H1 (cell line): Measurements from ENCODE around the gene FOXC1. TPM values are rescaled to one million over a fixed set of nuclear protein-coding genes. Genes with fewer than 3 reads are reported as not detected.

Experiments
- CTCF ChIA-PET: fragments of 300-600 bp; sonication (Branson Sonifier 250); formaldehyde crosslinking; loops from one replicate; lab custom pipeline; 2021; ENCODE audit not compliant: partially characterized antibody; lab: Charles Lee
- POLR2A ChIA-PET: fragments of 300-600 bp; sonication (Branson Sonifier 250); formaldehyde crosslinking; loops from one replicate; lab custom pipeline; 2021; ENCODE audit warnings: inconsistent platforms; ENCODE audit not compliant: partially characterized antibody; lab: Charles Lee
- DNase-seq, 2 experiments: peaks; one replicate each; pipeline versions ENCODE4 v3.0.0 to v3.0.0-alpha.2; 2010 to 2022; ENCODE audit warnings: low spot score in 2 of 2, low read depth in 1 of 2, mixed read lengths in 1 of 2
- FAIRE-seq: peaks from 2 replicates; lab custom pipeline; 2011; peaks lifted over from hg19 to GRCh38; lab: Jason Lieb, UNC
- H2AFZ ChIP-seq: 2 replicates; pipeline ENCODE4 v1.8.1; 2012; ENCODE audit warnings: low read length, inconsistent platforms
- H2AK5ac ChIP-seq: 2 replicates; pipeline ENCODE4 v1.6.1; 2013; ENCODE audit warnings: low read depth, low read length
- H2BK120ac ChIP-seq: replicated peaks from 2 replicates; pipeline ENCODE3; 2013; ENCODE audit warnings: low read depth, low read length, inconsistent platforms
- H2BK12ac ChIP-seq: 2 replicates; pipeline ENCODE4 v1.6.1; 2013; ENCODE audit warnings: low read depth, low read length
- H2BK15ac ChIP-seq: 2 replicates; pipeline ENCODE4 v1.6.1; 2013; ENCODE audit warnings: low read length
- H2BK20ac ChIP-seq: 2 replicates; pipeline ENCODE4 v1.6.1; 2013; ENCODE audit warnings: low read length
- H2BK5ac ChIP-seq: 2 replicates; pipeline ENCODE4 v1.6.1; 2013; ENCODE audit warnings: low read depth, low read length
- H3K14ac ChIP-seq: 2 replicates; pipeline ENCODE4 v1.6.1; 2013; ENCODE audit warnings: inconsistent platforms; ENCODE audit not compliant: insufficient read length
- H3K18ac ChIP-seq: 2 replicates; pipeline ENCODE4 v1.6.1; 2013; ENCODE audit warnings: low read length; ENCODE audit errors: extremely low read depth
- H3K23ac ChIP-seq: 2 replicates; pipeline ENCODE4 v1.6.1; 2013; ENCODE audit warnings: inconsistent platforms; ENCODE audit not compliant: insufficient read length
- H3K23me2 ChIP-seq: 2 replicates; pipeline ENCODE4 v1.6.1; 2013; ENCODE audit warnings: low read depth, low read length
- H3K27ac ChIP-seq: 2 replicates; pipeline ENCODE4 v1.6.1; 2011; ENCODE audit warnings: low read depth, low read length, inconsistent platforms
- H3K27me3 ChIP-seq, 4 experiments: replicated peaks in 1 of 4; 1 replicate in 1 of 4; 2 replicates in 3 of 4; pipeline versions ENCODE4 v1.6.1 to v1.8.1; 2011 to 2013; ENCODE audit warnings: low read length in 3 of 4, mild to moderate bottlenecking in 3 of 4, inconsistent platforms in 2 of 4, mixed read lengths in 2 of 4, moderate library complexity in 1 of 4; ENCODE audit not compliant: control insufficient read depth in 3 of 4, insufficient read depth in 3 of 4; ENCODE audit errors: extremely low read depth in 1 of 4
- H3K36me3 ChIP-seq, 4 experiments: 2 replicates each; pipeline versions ENCODE4 v1.6.1 to v1.8.1; 2011 to 2013; ENCODE audit warnings: mild to moderate bottlenecking in 4 of 4, low read length in 3 of 4, moderate library complexity in 2 of 4, control low read depth in 1 of 4, inconsistent platforms in 1 of 4; ENCODE audit not compliant: insufficient read depth in 4 of 4, control insufficient read depth in 2 of 4
- H3K4ac ChIP-seq: replicated peaks from 2 replicates; pipeline ENCODE3; 2013; ENCODE audit warnings: low read length, low read depth, mixed read lengths, inconsistent platforms; ENCODE audit not compliant: insufficient read length
- H3K4me1 ChIP-seq, 4 experiments: replicated peaks in 1 of 4; 1 replicate in 1 of 4; 2 replicates in 3 of 4; pipeline versions ENCODE4 v1.6.1 to v1.8.1; 2011 to 2013; ENCODE audit warnings: low read length in 3 of 4, inconsistent platforms in 2 of 4, mixed read lengths in 1 of 4; ENCODE audit not compliant: insufficient read depth in 4 of 4, control insufficient read depth in 3 of 4
- H3K4me2 ChIP-seq, 2 experiments: 2 replicates each; pipeline versions ENCODE4 v1.6.1 to v1.8.1; 2011 to 2013; ENCODE audit warnings: low read depth in 2 of 2, low read length in 2 of 2, control low read depth in 1 of 2, inconsistent platforms in 1 of 2, mild to moderate bottlenecking in 1 of 2; ENCODE audit not compliant: insufficient read depth in 1 of 2
- H3K4me3 ChIP-seq, 4 experiments: fragments of 200-600, 300-600 bp in 1 of 4; sonication (generic), shearing (Covaris generic), sonication (Bioruptor Twin) in 1 of 4; 2 replicates each; pipeline versions ENCODE4 v1.5.1 to v1.8.1; 2011 to 2016; ENCODE audit warnings: low read length in 4 of 4, low read depth in 3 of 4, control low read depth in 2 of 4, inconsistent platforms in 2 of 4, mild to moderate bottlenecking in 2 of 4, mixed read lengths in 1 of 4, moderate library complexity in 1 of 4; ENCODE audit not compliant: insufficient read depth in 2 of 4; ENCODE audit errors: extremely low read depth in 1 of 4
- H3K56ac ChIP-seq: replicated peaks from 2 replicates; pipeline ENCODE3; 2013; ENCODE audit warnings: low read depth, mild to moderate bottlenecking, mixed read lengths, low read length, inconsistent platforms; ENCODE audit not compliant: insufficient read length
- H3K79me1 ChIP-seq: 2 replicates; pipeline ENCODE4 v1.6.1; 2013; ENCODE audit warnings: low read depth, low read length, control low read depth
- H3K79me2 ChIP-seq, 2 experiments: 2 replicates each; pipeline versions ENCODE4 v1.6.1 to v1.8.1; 2012 to 2013; ENCODE audit warnings: low read length in 2 of 2, mild to moderate bottlenecking in 2 of 2, inconsistent platforms in 1 of 2; ENCODE audit not compliant: insufficient read depth in 2 of 2, control insufficient read depth in 1 of 2
- H3K9ac ChIP-seq, 4 experiments: replicated peaks in 1 of 4; 1 replicate in 1 of 4; 2 replicates in 3 of 4; pipeline versions ENCODE4 v1.6.1 to v1.8.1; 2011 to 2013; ENCODE audit warnings: low read depth in 3 of 4, low read length in 3 of 4, control low read depth in 2 of 4, mild to moderate bottlenecking in 2 of 4, moderate library complexity in 2 of 4, inconsistent platforms in 1 of 4; ENCODE audit errors: extremely low read depth in 1 of 4
- H3K9me3 ChIP-seq, 2 experiments: 2 replicates each; pipeline versions ENCODE4 v1.6.1 to v1.8.1; 2012 to 2013; ENCODE audit warnings: mild to moderate bottlenecking in 2 of 2, moderate library complexity in 2 of 2, control low read depth in 1 of 2, inconsistent platforms in 1 of 2, low read depth in 1 of 2, low read length in 1 of 2, mixed read lengths in 1 of 2; ENCODE audit not compliant: insufficient read depth in 2 of 2
- H4K20me1 ChIP-seq, 2 experiments: replicated peaks in 1 of 2; 2 replicates each; pipeline versions ENCODE3 to v1.8.1; 2011 to 2013; ENCODE audit warnings: inconsistent platforms in 2 of 2, low read length in 2 of 2, mild to moderate bottlenecking in 1 of 2; ENCODE audit not compliant: insufficient read depth in 2 of 2, control insufficient read depth in 1 of 2
- H4K5ac ChIP-seq: 2 replicates; pipeline ENCODE4 v1.6.1; 2013; ENCODE audit warnings: low read length, low read depth, mixed read lengths, inconsistent platforms; ENCODE audit not compliant: insufficient read length
- H4K8ac ChIP-seq: 2 replicates; pipeline ENCODE4 v1.8.0; 2013; ENCODE audit warnings: mild to moderate bottlenecking, moderate library complexity, low read length, inconsistent platforms; ENCODE audit not compliant: insufficient read depth; ENCODE audit errors: extremely low read depth
- H4K91ac ChIP-seq: replicated peaks from 2 replicates; pipeline ENCODE3; 2013; ENCODE audit warnings: low read length, mixed read lengths, inconsistent platforms; ENCODE audit not compliant: insufficient read length
- BCL11A ChIP-seq, 2 experiments: IDR thresholded peaks; one replicate each; pipeline ENCODE4 v1.6.1; 2011; ENCODE audit warnings: low read depth in 2 of 2, low read length in 2 of 2, mild to moderate bottlenecking in 2 of 2
- CEBPB ChIP-seq: IDR thresholded peaks from 2 replicates; pipeline ENCODE4 v1.6.1; 2012; ENCODE audit warnings: low read depth, low read length
- CHD2 ChIP-seq: IDR thresholded peaks from 2 replicates; pipeline ENCODE4 v1.6.1; 2012; ENCODE audit warnings: low read length, improper control_type of control experiment
- FOSL1 ChIP-seq: IDR thresholded peaks from 2 replicates; pipeline ENCODE4 v1.6.1; 2011; ENCODE audit warnings: mild to moderate bottlenecking, low read depth, low read length, moderate library complexity; ENCODE audit not compliant: insufficient read depth
- GTF2F1 ChIP-seq: IDR thresholded peaks from 2 replicates; pipeline ENCODE4 v1.6.1; 2012; ENCODE audit warnings: low read depth, low read length, improper control_type of control experiment, borderline replicate concordance
- HDAC2 ChIP-seq, 2 experiments: fragments of 300-600 bp in 1 of 2; sonication (generic) in 1 of 2; IDR thresholded peaks; 2 replicates each; pipeline ENCODE4 v1.6.1; 2011 to 2012; ENCODE audit warnings: low read depth in 2 of 2, low read length in 2 of 2, mild to moderate bottlenecking in 2 of 2, moderate library complexity in 2 of 2, borderline replicate concordance in 1 of 2, inconsistent platforms in 1 of 2
- KDM5A ChIP-seq: fragments of 200-600 bp; IDR thresholded peaks from 2 replicates; pipeline ENCODE4 v1.7.1; 2012; ENCODE audit warnings: mild to moderate bottlenecking, low read length, inconsistent platforms, mixed read lengths
- NRF1 ChIP-seq: IDR thresholded peaks from 2 replicates; pipeline ENCODE4 v1.6.1; 2011; ENCODE audit warnings: mild to moderate bottlenecking, low read depth, low read length, improper control_type of control experiment
- PHF8 ChIP-seq: fragments of 200-600 bp; sonication (generic); conservative IDR thresholded peaks from 2 replicates; pipeline ENCODE4 v1.7.1; 2012; ENCODE audit warnings: low read depth, mild to moderate bottlenecking, inconsistent platforms, low read length, moderate library complexity
- SP1 ChIP-seq: IDR thresholded peaks from 2 replicates; pipeline ENCODE4 v1.6.1; 2011; ENCODE audit warnings: low read depth, low read length
- SP4 ChIP-seq: IDR thresholded peaks from 2 replicates; pipeline ENCODE4 v1.6.1; 2012; ENCODE audit warnings: low read length, inconsistent platforms
- SRF ChIP-seq: IDR thresholded peaks from 2 replicates; pipeline ENCODE4 v1.6.1; 2011; ENCODE audit warnings: mild to moderate bottlenecking, low read depth, low read length, moderate library complexity
- SUZ12 ChIP-seq: fragments of 200-600 bp; sonication (generic); IDR thresholded peaks from 2 replicates; pipeline ENCODE4 v1.6.1; 2012; ENCODE audit warnings: mild to moderate bottlenecking, inconsistent platforms, low read length, moderate library complexity, mixed read lengths
- TBP ChIP-seq: IDR thresholded peaks from 2 replicates; pipeline ENCODE4 v1.6.1; 2011; ENCODE audit warnings: low read depth, low read length, improper control_type of control experiment
- TEAD4 ChIP-seq: IDR thresholded peaks from 2 replicates; pipeline ENCODE4 v1.6.1; 2012; ENCODE audit warnings: low read depth, low read length, inconsistent platforms, mixed read lengths
- YY1 ChIP-seq: IDR thresholded peaks from 2 replicates; pipeline ENCODE4 v1.6.1; 2011; ENCODE audit warnings: low read depth, mild to moderate bottlenecking, low read length
- WGBS, 2 experiments: shearing (Covaris generic) in 1 of 2; methylation state at CpG; one replicate each; pipeline versions ENCODE4 v1.1.6 to v1.1.7; 2013 to 2015; ENCODE audit warnings: low lambda C conversion rate in 2 of 2, mixed read lengths in 2 of 2, inconsistent platforms in 1 of 2, low coverage in 1 of 2, missing lambda C conversion rate in 1 of 2; ENCODE audit not compliant: insufficient replicate concordance in 2 of 2, insufficient coverage in 1 of 2, insufficient read length in 1 of 2; ENCODE audit errors: extremely low coverage in 1 of 2, missing lambda C conversion rate in 1 of 2; 5-methylcytosine and 5-hydroxymethylcytosine counted together
- polyA plus RNA-seq, 7 experiments: library from polyadenylated mRNA; depleted of rRNA in 3 of 7; stranded (reverse) in 5 of 7; unstranded in 2 of 7; fragments of >200 nt in 5 of 7; fragments of 200-250 nt in 2 of 7; gene quantifications; 1 replicate in 5 of 7; 2 replicates in 1 of 7; 4 replicates in 1 of 7; pipeline versions ENCODE4 v1.2.1 to v1.2.3, GENCODE V29; 2011 to 2013; ENCODE audit warnings: missing spikeins in 2 of 7, mixed read lengths in 2 of 7
- total RNA-seq: library from RNA; stranded (reverse); fragmentation: NEBNext Ultra II Directional; extraction: Animal tissue kit (Norgen Biotek cat#: 25700); gene quantifications from 2 replicates; pipeline ENCODE4 v1.2.1, GENCODE V29; 2021

Gene FOXC1
- total and polyA plus RNA-seq, 2 of the 8 experiments (the other 6 are each of a cell fraction or from before 2014, with no cell fraction given) = 0.22 TPM; not detected in 1

DNA sequence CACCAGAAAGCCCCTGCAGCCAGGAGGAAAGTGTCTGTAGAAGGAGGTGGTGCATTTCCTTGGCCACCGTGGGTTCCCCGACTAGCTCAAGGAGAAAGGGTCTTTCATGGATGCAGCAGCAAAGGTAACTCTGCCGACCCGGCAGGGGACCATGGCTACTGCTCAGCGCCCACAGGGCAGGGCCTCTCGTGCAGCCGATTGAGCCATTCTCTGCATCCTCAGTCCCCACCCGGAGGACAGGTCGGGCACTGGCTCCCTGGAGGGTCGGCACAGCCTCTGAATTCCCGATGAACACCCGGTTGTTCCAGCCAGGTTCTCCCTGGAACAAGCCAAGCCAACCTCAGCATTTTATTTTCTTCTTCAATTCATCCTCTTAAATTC lies 24.1 kb upstream of the FOXC1 start:
- peak in 1 of 2 experiments; percentile 42 for DNase-seq
- no peak overlapping the region for H3K23ac ChIP-seq
- TF ChIP-seq SP1 (no peak), FOSL1 (no peak), SP4 (no peak), TBP (no peak), PHF8 (no peak), BCL11A (IDR thresholded peaks at IDR 0.05; ENCODE audit: low read depth in 2 of 2, low read length in 2 of 2) (no peak), YY1 (no peak), SUZ12 (no peak), GTF2F1 (no peak), CEBPB (no peak), NRF1 (no peak), HDAC2 (IDR thresholded peaks at IDR 0.05; ENCODE audit: borderline replicate concordance in 1 of 2, low read depth in 2 of 2, low read length in 2 of 2) (no peak), SRF (no peak), KDM5A (no peak), CHD2 (no peak), TEAD4 (no peak)
- H3K4me2 ChIP-seq = no peak overlapping the region
- H2BK15ac ChIP-seq = no peak overlapping the region
- POLR2A ChIA-PET = no interaction called here
- H2AFZ ChIP-seq = no peak overlapping the region
- H4K5ac ChIP-seq = no peak overlapping the region
- H2BK120ac ChIP-seq = no peak overlapping the region
- no peak overlapping the region for H3K9ac ChIP-seq
- no peak overlapping the region for H3K4ac ChIP-seq
- H2BK5ac ChIP-seq = no peak overlapping the region
- no peaks in the 10 kb centered on the region for H3K4me1 ChIP-seq
- H2AK5ac ChIP-seq = no peak overlapping the region
- H3K79me2 ChIP-seq = no peaks in the 10 kb centered on the region
- peaks cover 0 to 3% of the 10 kb centered on the region in 2 experiments for H4K20me1 ChIP-seq
- H3K36me3 ChIP-seq = no peaks in the 10 kb centered on the region
- no peak overlapping the region for H4K91ac ChIP-seq
- 92% methylated on average over 12 of the region's 12 CpGs; no CpG with 5 or more reads in 1 of the 2 experiments for WGBS, 2 experiments
- H3K56ac ChIP-seq = no peak overlapping the region
- no peak overlapping the region for H2BK20ac ChIP-seq
- H4K8ac ChIP-seq = no peak overlapping the region
- CTCF ChIA-PET = interaction anchor here (0.6 to 2.5 kb wide), 4 partner anchors 10 to 1049 kb away, joined by 3 to 13 read pairs (median 4); no protein-coding TSS in a partner anchor
- no peaks in the 10 kb centered on the region for H3K79me1 ChIP-seq
- H3K4me3 ChIP-seq = no peak overlapping the region
- H3K23me2 ChIP-seq = peaks cover 3% of the 10 kb centered on the region; the same call in 1 of the 2 replicates
- H3K18ac ChIP-seq = no peak overlapping the region
- H3K27ac ChIP-seq = no peak overlapping the region
- H2BK12ac ChIP-seq = no peak overlapping the region
- H3K14ac ChIP-seq = no peak overlapping the region
- no peak for FAIRE-seq
- no peaks in the 10 kb centered on the region for H3K27me3 ChIP-seq
- no peaks in the 10 kb centered on the region for H3K9me3 ChIP-seq
